ENCODE results near the gene RNF135. TPM values are rescaled to one million over a fixed set of nuclear protein-coding genes. Genes with fewer than 3 reads are reported as not detected.
"Not testable (repeated sequence)": the region's sequence is repeated elsewhere in the genome, so short reads cannot be mapped to it uniquely, and the experiment has no call there.

The RNF135 gene
- total and polyA plus RNA-seq, 2 donors (not counting 1 experiment from before 2014, with no cell fraction given), result 13.4 to 15.2 TPM

- Histone ChIP-seq H3K4me1 (ENCODE audit: control insufficient read depth, extremely low read depth, insufficient read depth, low read length) (no peaks in the 10 kb centered on the region), H3K27ac (ENCODE audit: insufficient read depth, low read length) (no peak overlapping the region), H3K9ac (ENCODE audit: insufficient read depth, low read length) (no peak overlapping the region), H4K20me1 (ENCODE audit: control insufficient read depth, extremely low read depth, insufficient read depth, low read length) (no peaks in the 10 kb centered on the region), H3K79me2 (ENCODE audit: control insufficient read depth, insufficient read depth, low read length) (no peaks in the 10 kb centered on the region), H3K4me2 (ENCODE audit: extremely low read depth, insufficient read depth, low read length) (no peak overlapping the region), H3K4me3 (replicated peaks in 1 of 4; ENCODE audit: control extremely low read depth in 1 of 4, insufficient read depth in 1 of 4, low read depth in 3 of 4, low read length in 4 of 4) (no peak overlapping the region), H3K36me3 (ENCODE audit: control insufficient read depth, insufficient read depth, low read length) (no peaks in the 10 kb centered on the region), H3K27me3 (ENCODE audit: control insufficient read depth, insufficient read depth, low read length) (peaks cover 2% of the 10 kb centered on the region), H2AFZ (ENCODE audit: low read length) (no peak overlapping the region), H3K9me3 (ENCODE audit: control insufficient read depth, insufficient read depth, low read depth, low read length) (no peaks in the 10 kb centered on the region)
- DNase-seq (ENCODE audit: low read depth in 2 of 2), result no peak
- no peak for TF ChIP-seq CTCF (conservative IDR thresholded peaks at IDR 0.05 in 1 of 2, IDR thresholded peaks at IDR 0.05 in 1 of 2; ENCODE audit: low read depth in 1 of 2, low read length in 2 of 2)
- no peak for TF ChIP-seq EZH2 (IDR thresholded peaks at IDR 0.05; ENCODE audit: low read length, missing control alignments)
These were observed 43.1 kb upstream of the RNF135 start for GRCh38 chr17:30927756-30928155.

DNA sequence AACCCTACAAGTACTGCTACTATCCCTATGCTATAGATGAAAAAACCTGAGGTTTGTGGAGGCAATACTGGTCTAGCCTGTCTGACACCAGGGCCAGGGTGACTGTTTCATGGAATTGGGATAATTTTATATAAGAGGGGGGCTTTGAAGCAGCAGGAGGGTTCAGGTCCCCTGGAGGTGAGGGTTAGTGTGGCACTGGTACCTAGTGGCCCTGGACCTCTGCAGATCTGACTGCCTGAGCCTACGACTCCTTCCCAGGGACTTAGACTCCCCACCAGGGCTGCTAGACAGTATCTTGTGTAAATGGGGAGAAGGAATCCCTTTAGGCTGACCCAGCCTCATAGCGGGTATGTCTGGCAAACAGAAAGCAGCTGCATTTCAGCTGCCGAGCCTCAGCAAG lies 42.3 kb upstream of the RNF135 start:
- H3K27ac ChIP-seq (ENCODE audit: insufficient read depth, low read length), result no peak overlapping the region
- no peaks in the 10 kb centered on the region for H3K4me1 ChIP-seq (ENCODE audit: control insufficient read depth, extremely low read depth, insufficient read depth, low read length)
- no peaks in the 10 kb centered on the region for H3K36me3 ChIP-seq (ENCODE audit: control insufficient read depth, insufficient read depth, low read length)
- no peaks in the 10 kb centered on the region for H3K79me2 ChIP-seq (ENCODE audit: control insufficient read depth, insufficient read depth, low read length)
- no peak for TF ChIP-seq EZH2 (IDR thresholded peaks at IDR 0.05; ENCODE audit: low read length, missing control alignments)
- TF ChIP-seq CTCF (conservative IDR thresholded peaks at IDR 0.05 in 1 of 2, IDR thresholded peaks at IDR 0.05 in 1 of 2; ENCODE audit: low read depth in 1 of 2, low read length in 2 of 2), result no peak
- H3K9ac ChIP-seq (ENCODE audit: insufficient read depth, low read length), result no peak overlapping the region
- H3K9me3 ChIP-seq (ENCODE audit: control insufficient read depth, insufficient read depth, low read depth, low read length), result no peaks in the 10 kb centered on the region
- DNase-seq (ENCODE audit: low read depth in 2 of 2), result no peak
- no peak overlapping the region for H3K4me2 ChIP-seq (ENCODE audit: extremely low read depth, insufficient read depth, low read length)
- H2AFZ ChIP-seq (ENCODE audit: low read length), result no peak overlapping the region
- H4K20me1 ChIP-seq (ENCODE audit: control insufficient read depth, extremely low read depth, insufficient read depth, low read length), result no peaks in the 10 kb centered on the region
- H3K4me3 ChIP-seq (replicated peaks in 1 of 4; ENCODE audit: control extremely low read depth in 1 of 4, insufficient read depth in 1 of 4, low read depth in 3 of 4, low read length in 4 of 4), result no peak overlapping the region
- H3K27me3 ChIP-seq (ENCODE audit: control insufficient read depth, insufficient read depth, low read length), result peaks cover 2% of the 10 kb centered on the region

- DNase-seq (ENCODE audit: low read depth in 2 of 2), result no peak
- no peak overlapping the region for H3K9ac ChIP-seq (ENCODE audit: insufficient read depth, low read length)
- H3K4me3 ChIP-seq (replicated peaks in 1 of 4; ENCODE audit: control extremely low read depth in 1 of 4, insufficient read depth in 1 of 4, low read depth in 3 of 4, low read length in 4 of 4), result no peak overlapping the region
- H3K9me3 ChIP-seq (ENCODE audit: control insufficient read depth, insufficient read depth, low read depth, low read length), result no peaks in the 10 kb centered on the region
- TF ChIP-seq EZH2 (IDR thresholded peaks at IDR 0.05; ENCODE audit: low read length, missing control alignments), result no peak
- TF ChIP-seq CTCF (conservative IDR thresholded peaks at IDR 0.05 in 1 of 2, IDR thresholded peaks at IDR 0.05 in 1 of 2; ENCODE audit: low read depth in 1 of 2, low read length in 2 of 2), result no peak
- H3K4me2 ChIP-seq (ENCODE audit: extremely low read depth, insufficient read depth, low read length), result no peak overlapping the region
- H3K36me3 ChIP-seq (ENCODE audit: control insufficient read depth, insufficient read depth, low read length), result no peaks in the 10 kb centered on the region
- H3K27ac ChIP-seq (ENCODE audit: insufficient read depth, low read length), result no peak overlapping the region
- H3K27me3 ChIP-seq (ENCODE audit: control insufficient read depth, insufficient read depth, low read length), result peaks cover 2% of the 10 kb centered on the region
- H2AFZ ChIP-seq (ENCODE audit: low read length), result no peak overlapping the region
- H3K4me1 ChIP-seq (ENCODE audit: control insufficient read depth, extremely low read depth, insufficient read depth, low read length), result no peaks in the 10 kb centered on the region
- H4K20me1 ChIP-seq (ENCODE audit: control insufficient read depth, extremely low read depth, insufficient read depth, low read length), result no peaks in the 10 kb centered on the region
- H3K79me2 ChIP-seq (ENCODE audit: control insufficient read depth, insufficient read depth, low read length), result no peaks in the 10 kb centered on the region
These were observed 41.7 kb upstream of the RNF135 start for GRCh38 chr17:30929081-30929633.

- not testable (repeated sequence) for H3K36me3 ChIP-seq (ENCODE audit: control insufficient read depth, insufficient read depth, low read length); H3K27me3 ChIP-seq (ENCODE audit: control insufficient read depth, insufficient read depth, low read length); H3K9me3 ChIP-seq (ENCODE audit: control insufficient read depth, insufficient read depth, low read depth, low read length); H2AFZ ChIP-seq (ENCODE audit: low read length); H3K4me3 ChIP-seq (replicated peaks in 1 of 4; ENCODE audit: control extremely low read depth in 1 of 4, insufficient read depth in 1 of 4, low read depth in 3 of 4, low read length in 4 of 4); H4K20me1 ChIP-seq (ENCODE audit: control insufficient read depth, extremely low read depth, insufficient read depth, low read length); H3K4me1 ChIP-seq (ENCODE audit: control insufficient read depth, extremely low read depth, insufficient read depth, low read length); H3K4me2 ChIP-seq (ENCODE audit: extremely low read depth, insufficient read depth, low read length); H3K27ac ChIP-seq (ENCODE audit: insufficient read depth, low read length); DNase-seq (ENCODE audit: low read depth in 2 of 2); H3K79me2 ChIP-seq (ENCODE audit: control insufficient read depth, insufficient read depth, low read length); H3K9ac ChIP-seq (ENCODE audit: insufficient read depth, low read length)
These were observed 41.0 kb upstream of the RNF135 start for GRCh38 chr17:30929861-30930260.
